ENCODE results near the gene NOS1AP. TPM values are rescaled to one million over a fixed set of nuclear protein-coding genes. Genes with fewer than 3 reads are reported as not detected.
"Not testable (repeated sequence)": the region's sequence is repeated elsewhere in the genome, so short reads cannot be mapped to it uniquely, and the experiment has no call there.

NOS1AP gene
- total and polyA plus RNA-seq, 2 donors (not counting 3 experiments of a cell fraction or from before 2014, with no cell fraction given), result 1.3 to 5.4 TPM

DNA sequence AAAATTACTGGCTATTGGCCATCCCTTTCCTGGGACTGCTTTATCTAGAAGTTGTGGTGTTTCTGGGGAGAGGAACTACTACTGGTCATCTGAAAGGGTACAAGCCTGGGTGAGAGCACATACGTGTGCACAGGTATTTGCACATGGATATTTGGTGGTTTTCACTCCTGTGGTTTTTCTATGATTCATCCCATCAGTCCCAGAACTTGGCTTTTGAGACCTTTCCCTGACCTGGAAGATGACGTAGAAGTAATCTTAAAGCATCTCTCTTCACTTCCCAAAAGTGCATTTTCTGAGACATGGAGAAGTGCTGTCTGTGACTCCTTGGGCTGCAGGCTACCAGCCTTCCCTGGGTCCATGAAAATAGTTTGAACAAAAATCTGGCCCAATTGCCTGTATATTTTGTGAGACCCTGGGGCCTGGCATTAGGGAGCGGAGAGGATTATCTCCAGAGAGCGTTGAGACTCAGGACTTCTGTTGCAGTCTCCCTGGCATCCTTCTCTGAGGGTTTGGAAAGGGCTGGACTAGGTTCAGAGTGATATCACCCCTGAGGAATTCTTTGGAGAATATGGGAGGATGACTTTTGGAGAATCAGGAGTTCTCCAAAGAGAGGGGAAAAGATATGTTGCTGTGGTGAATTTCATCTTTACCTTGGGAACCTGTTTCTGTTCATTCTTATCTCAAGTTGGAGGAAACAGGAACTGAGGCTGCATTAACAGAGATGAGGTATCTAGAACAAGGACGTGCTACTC lies 130.8 kb downstream of the NOS1AP start:
- dilution Hi-C loops (cut with MboI; ENCODE audit: extremely low pct_ligation_motif_present, low sequenced_read_pairs), result no loop called here
- ChIA-PET POLR2A (no interaction called here), CTCF (no interaction called here)
- Histone ChIP-seq H3K9me1 (replicated peaks; ENCODE audit: control insufficient read depth, extremely low read depth, insufficient read depth, low read length) (no peaks in the 10 kb centered on the region), H3K9ac (replicated peaks; ENCODE audit: extremely low read depth, insufficient read depth, low read length) (no peak overlapping the region), H3K4me2 (ENCODE audit: insufficient read depth, low read length) (no peak overlapping the region), H3K27me3 (ENCODE audit: control insufficient read depth in 2 of 2, insufficient read depth in 2 of 2, low read length in 2 of 2) (no peaks in the 10 kb centered on the region), H3K79me2 (ENCODE audit: control insufficient read depth, insufficient read depth, low read length) (no peaks in the 10 kb centered on the region), H4K20me1 (replicated peaks; ENCODE audit: control insufficient read depth, extremely low read depth, insufficient read depth, low read length) (no peaks in the 10 kb centered on the region), H3K4me1 (ENCODE audit: control insufficient read depth, extremely low read depth, insufficient read depth, low read length) (peaks cover 15% of the 10 kb centered on the region), H3K36me3 (ENCODE audit: control insufficient read depth in 2 of 2, extremely low read depth in 1 of 2, insufficient read depth in 2 of 2, low read length in 2 of 2) (no peaks in the 10 kb centered on the region), H3K9me3 (replicated peaks; ENCODE audit: control insufficient read depth, insufficient read depth, low read length) (no peaks in the 10 kb centered on the region), H3K4me3 (replicated peaks in 1 of 3; ENCODE audit: insufficient read depth in 1 of 3, low read depth in 1 of 3, low read length in 3 of 3) (no peak overlapping the region), H3K27ac (ENCODE audit: insufficient read depth, low read depth, low read length) (no peak overlapping the region), H2AFZ (ENCODE audit: low read depth, low read length) (no peak overlapping the region)
- TF ChIP-seq GATA2 (IDR thresholded peaks at IDR 0.05; ENCODE audit: insufficient read depth, insufficient read length, low read depth, low read length), result peak; percentile 27
- no peak for TF ChIP-seq POLR2AphosphoS5 (IDR thresholded peaks at IDR 0.05; ENCODE audit: insufficient read depth, low read depth, low read length)
- intact Hi-C loops (cut with micrococcal nuclease), result no loop called here
- DNase-seq (ENCODE audit: low read depth, low spot score) (no peak), FAIRE-seq (peak; percentile 55)
- no TSS peak for BruUV-seq (replicated peaks)

DNA sequence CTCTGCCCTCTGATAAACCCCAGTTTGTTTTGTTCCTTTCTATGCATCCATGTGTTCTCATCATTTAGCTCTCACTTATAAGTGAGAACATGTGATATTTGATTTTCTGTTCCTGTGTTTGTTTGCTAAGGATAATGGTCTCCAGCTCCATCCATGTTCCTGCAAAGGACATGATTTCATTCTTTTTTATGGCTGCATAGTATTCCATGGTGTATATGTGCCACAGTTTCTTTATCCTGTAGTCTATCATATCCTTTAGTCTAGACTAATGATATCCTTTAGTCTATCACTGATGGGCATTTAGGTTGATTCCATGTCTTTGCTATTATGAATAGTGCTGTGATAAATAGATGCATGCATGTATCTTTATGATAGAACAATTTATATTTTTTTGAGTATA lies 131.6 kb downstream of the NOS1AP start:
- POLR2A ChIA-PET; H3K4me1 ChIP-seq (ENCODE audit: control insufficient read depth, extremely low read depth, insufficient read depth, low read length); FAIRE-seq; H3K4me3 ChIP-seq (replicated peaks in 1 of 3; ENCODE audit: insufficient read depth in 1 of 3, low read depth in 1 of 3, low read length in 3 of 3); H3K36me3 ChIP-seq (ENCODE audit: control insufficient read depth in 2 of 2, extremely low read depth in 1 of 2, insufficient read depth in 2 of 2, low read length in 2 of 2); DNase-seq (ENCODE audit: low read depth, low spot score); dilution Hi-C loops (cut with MboI; ENCODE audit: extremely low pct_ligation_motif_present, low sequenced_read_pairs); BruUV-seq (replicated peaks); H3K79me2 ChIP-seq (ENCODE audit: control insufficient read depth, insufficient read depth, low read length); H3K27me3 ChIP-seq (ENCODE audit: control insufficient read depth in 2 of 2, insufficient read depth in 2 of 2, low read length in 2 of 2); H3K27ac ChIP-seq (ENCODE audit: insufficient read depth, low read depth, low read length); H3K9ac ChIP-seq (replicated peaks; ENCODE audit: extremely low read depth, insufficient read depth, low read length); H4K20me1 ChIP-seq (replicated peaks; ENCODE audit: control insufficient read depth, extremely low read depth, insufficient read depth, low read length); H2AFZ ChIP-seq (ENCODE audit: low read depth, low read length); H3K4me2 ChIP-seq (ENCODE audit: insufficient read depth, low read length); H3K9me3 ChIP-seq (replicated peaks; ENCODE audit: control insufficient read depth, insufficient read depth, low read length); H3K9me1 ChIP-seq (replicated peaks; ENCODE audit: control insufficient read depth, extremely low read depth, insufficient read depth, low read length); intact Hi-C loops (cut with micrococcal nuclease): not testable (repeated sequence)
- CTCF ChIA-PET, result interaction anchor here (1.4 kb wide), 1 partner anchor 9 kb away, joined by 3 read pairs; no protein-coding TSS in a partner anchor
